AG09319 (cell line): Measurements from ENCODE around the gene HINT2.

ENCODE experiments used
- DNase-seq: peaks from one replicate; pipeline ENCODE4 v3.0.0-alpha.2; 2010; ENCODE audit warnings: low read depth; ENCODE audit errors: extremely low read depth
- CTCF ChIP-seq: IDR thresholded peaks from 2 replicates; pipeline ENCODE4 v1.5.1; 2011; ENCODE audit warnings: low read depth, mild to moderate bottlenecking, inconsistent platforms, low read length, moderate library complexity

The HINT2 gene

GRCh38 chr9:35845824-35846771 is 31.3 kb upstream of the HINT2 start:
- TF ChIP-seq CTCF, result no peak
- no peak for DNase-seq

DNA sequence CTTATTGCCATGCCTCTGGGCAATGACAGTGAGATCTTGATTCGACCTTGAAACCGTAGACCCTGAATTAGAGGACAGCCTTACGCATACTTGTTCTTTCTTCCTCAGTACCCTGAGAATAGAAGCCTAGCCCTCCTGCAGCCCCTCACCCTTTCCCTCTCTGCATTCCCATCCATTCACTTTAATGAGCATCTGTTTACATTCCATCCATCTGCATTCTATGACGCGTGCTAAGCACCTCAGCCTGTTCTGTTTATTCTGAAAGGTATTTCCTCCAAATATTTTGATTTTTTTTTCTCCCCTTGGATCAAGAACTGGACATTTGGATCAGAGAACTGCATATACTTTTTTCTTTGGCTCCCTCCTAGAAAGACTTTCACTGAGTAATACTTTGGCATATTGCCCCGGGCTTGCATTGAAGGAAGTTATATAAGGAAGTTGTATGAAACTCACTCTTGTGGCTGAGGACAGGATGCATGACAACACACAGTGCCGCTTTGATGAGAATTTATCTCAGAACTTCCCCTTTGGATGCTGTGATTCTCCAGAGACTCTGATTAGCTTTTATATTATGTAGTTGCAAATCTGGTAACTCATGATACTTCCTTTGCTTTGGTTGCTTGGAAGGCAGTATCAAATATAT is 29.9 kb upstream of the HINT2 start:
- DNase-seq, result peak; percentile 80
- TF ChIP-seq CTCF, result no peak

DNA sequence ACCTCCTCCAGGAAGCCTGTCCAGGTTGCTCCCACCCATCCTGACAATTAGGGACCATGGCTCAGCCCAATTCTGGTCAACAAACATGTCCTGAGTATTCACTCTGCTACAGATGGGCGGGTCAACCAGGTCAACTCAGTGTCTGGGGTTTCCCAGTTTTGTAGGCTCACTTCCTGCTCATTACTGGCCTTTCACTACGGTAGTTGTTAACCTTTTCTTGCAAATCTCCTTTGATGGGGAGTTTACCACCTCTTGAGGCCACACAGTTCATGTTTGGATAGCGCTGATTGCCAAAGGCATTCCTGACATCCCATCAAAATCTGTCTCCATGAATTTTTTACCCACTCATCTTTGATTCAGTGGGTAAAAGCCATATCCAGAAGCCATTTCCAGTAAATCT is 28.0 kb upstream of the HINT2 start:
- no peak for DNase-seq

GRCh38 chr9:35842020-35842745 is 27.3 kb upstream of the HINT2 start:
- no peak for TF ChIP-seq CTCF
- no peak for DNase-seq

More for the DNA sequence above, 28.0 kb upstream of the HINT2 start:
- no peak for TF ChIP-seq CTCF

DNA sequence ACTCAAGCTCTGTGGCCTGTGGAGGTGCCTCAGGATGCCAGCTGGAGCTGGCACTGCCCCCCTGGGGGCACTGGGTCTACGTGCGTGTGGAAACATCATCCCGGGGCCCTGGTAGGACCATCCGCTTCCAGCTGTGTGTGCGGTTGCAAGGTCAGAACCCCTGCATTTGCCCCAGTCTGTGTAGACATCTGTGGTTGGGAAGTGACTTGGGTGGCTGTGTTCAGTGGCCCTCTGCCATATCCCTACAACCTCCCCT is 26.7 kb upstream of the HINT2 start:
- no peak for DNase-seq
- TF ChIP-seq CTCF, result no peak

DNA sequence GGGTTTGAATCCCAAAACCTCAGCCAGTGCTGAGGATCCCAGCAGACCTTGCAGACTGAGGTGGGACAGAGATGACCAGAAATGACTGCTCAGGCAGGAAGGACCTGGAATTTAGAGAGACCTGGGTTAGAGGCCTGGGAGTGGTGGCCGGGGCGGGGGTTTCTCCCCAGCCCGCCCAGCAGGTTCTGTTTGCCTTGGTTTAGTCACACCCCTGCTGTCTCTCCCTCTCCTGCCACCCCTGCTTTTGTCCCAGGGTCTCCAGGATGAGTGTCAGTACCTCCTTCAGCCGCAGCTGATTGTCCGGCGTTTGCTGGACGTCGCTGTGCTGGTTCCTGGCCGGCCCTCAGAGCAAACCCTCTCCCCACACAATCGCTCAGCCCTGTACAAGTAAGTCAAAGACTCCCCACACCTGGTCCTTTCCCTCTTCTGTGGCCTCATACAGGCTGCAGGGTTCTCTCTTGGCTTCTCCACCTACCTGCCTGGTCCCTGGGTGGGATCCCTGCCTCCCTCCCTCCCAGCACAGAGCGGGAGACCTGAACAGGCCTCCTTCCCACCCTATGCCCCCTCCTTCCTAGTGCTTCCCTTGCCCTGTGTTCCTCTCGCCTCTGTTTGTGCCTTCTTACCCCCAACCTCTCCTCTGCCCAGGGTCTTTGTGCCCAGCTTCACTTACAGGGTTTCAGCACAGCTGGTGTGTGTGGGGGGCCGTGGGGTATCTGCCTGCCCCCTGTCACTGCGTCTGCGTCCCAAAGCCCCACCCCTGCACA is 26.2 kb upstream of the HINT2 start:
- TF ChIP-seq CTCF, result no peak
- no peak for DNase-seq
